LoVo (cell line): ENCODE results near the gene NCKAP5.

Source experiments
- DNase-seq: peaks from one replicate; pipeline ENCODE4 v3.0.0-alpha.2; 2016; ENCODE audit warnings: low spot score

NCKAP5 gene

DNA sequence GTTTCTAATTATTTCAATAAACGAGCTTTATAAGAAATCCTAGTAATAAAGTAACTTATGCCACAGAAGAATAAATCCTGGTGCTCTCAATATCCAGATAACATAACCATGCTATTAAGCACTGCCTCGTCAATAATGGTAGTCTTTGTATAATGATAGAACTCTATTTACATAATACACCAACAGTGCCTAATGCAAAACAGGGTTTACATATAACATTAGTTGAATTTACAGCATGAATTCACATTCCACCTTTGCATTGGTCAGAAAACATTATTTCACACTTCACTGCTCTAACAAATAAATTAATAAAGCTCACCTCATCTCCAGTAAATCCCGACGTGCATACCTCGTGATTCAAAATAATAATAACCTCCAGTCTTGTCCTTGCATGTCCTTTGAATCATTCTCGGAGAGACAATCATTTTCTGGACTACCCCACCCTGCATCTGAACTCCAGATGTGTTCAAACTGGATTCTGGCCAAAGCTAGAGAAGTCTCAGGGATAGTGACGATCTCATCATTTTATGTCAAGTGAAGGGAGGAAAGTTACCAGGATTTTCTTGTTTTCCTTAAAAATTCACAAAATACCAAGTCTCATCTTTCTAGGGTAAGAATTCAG, 189.2 kb downstream of the NCKAP5 start:
- DNase-seq, result no peak

DNA sequence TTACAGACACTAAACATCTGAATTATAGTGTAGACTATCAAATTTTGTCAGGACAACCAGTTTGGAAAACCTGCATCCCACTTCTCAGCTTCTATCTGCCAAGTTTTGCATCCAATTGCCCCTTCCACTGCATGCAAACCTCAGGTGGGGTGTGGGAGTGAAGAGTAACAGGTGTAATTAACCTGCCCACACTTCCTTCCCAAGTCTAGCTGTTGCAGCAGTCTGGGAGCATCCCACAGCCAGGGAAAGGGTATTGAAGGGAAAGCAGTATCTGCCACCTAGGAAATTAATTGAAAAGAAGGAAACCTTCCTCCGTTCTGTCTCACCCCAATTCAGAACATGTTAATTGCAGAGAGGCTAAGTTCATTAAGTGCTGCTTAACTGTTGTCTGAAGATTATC, 189.9 kb downstream of the NCKAP5 start:
- DNase-seq, result no peak

DNA sequence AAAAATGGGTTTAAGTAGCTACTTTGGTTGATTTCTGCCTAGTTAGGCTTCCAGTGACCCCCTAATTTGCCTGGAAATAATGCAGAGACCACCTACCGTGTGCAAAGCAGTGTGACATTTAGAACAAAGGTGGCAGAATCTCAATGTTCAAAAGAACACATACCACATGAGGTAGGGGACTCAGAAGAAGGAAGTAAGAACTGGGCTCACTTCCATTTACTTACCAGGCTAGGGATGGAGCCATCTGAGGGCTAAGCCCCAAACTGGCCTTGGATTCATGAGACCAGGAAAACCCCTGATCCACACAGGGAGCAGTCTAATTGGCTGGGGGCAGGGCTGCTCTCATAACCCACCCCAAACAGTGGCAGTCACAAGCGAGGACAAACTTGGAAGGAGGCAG, 190.7 kb downstream of the NCKAP5 start:
- no peak for DNase-seq

GRCh38 chr2:133377021-133377481, 191.2 kb downstream of the NCKAP5 start:
- DNase-seq, result no peak

GRCh38 chr2:133374781-133375180, 193.5 kb downstream of the NCKAP5 start:
- no peak for DNase-seq

- no peak for DNase-seq
Measured at GRCh38 chr2:133371286-133371685, 197.0 kb downstream of the NCKAP5 start.

- DNase-seq, result no peak
Measured at GRCh38 chr2:133369901-133370658, 198.2 kb downstream of the NCKAP5 start.

DNA sequence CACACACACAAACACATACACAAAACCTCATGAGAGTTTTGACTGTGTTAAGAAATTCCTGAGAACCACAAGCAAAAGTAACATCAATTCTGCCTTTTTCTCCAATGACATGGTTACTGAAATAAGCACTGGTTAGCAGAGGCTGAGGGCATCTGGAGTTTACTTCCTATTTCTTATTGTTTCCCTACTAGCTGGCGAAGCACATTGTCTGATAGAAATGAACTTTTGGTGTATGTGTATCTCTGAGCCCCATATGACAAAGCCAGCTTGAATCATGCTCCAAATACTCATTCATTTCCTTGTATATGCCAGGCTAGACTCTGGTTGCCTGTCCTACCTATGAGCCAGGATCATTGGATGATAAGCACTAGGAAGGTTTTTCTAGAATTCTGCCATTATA, 203.1 kb downstream of the NCKAP5 start:
- DNase-seq, result no peak

- DNase-seq, result no peak
Measured at GRCh38 chr2:133364636-133365035, 203.6 kb downstream of the NCKAP5 start.

DNA sequence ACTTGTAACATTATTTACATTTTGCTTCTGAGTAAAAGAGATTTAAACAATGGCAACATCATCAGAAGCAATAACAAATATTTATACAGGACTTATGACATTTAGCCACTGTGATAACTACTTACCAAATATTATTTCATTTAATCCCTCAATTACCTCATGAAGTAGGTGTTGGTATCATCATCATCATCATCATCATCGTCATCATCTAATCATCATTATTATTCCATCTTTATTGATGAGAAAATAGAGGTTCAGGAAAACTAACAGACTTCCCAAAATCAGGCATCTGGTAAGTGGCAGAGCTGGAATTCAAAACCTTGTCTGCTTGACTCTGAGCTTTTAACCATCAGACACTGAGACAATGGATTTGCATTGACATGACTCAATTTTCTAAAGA, 204.4 kb downstream of the NCKAP5 start:
- DNase-seq, result no peak

DNA sequence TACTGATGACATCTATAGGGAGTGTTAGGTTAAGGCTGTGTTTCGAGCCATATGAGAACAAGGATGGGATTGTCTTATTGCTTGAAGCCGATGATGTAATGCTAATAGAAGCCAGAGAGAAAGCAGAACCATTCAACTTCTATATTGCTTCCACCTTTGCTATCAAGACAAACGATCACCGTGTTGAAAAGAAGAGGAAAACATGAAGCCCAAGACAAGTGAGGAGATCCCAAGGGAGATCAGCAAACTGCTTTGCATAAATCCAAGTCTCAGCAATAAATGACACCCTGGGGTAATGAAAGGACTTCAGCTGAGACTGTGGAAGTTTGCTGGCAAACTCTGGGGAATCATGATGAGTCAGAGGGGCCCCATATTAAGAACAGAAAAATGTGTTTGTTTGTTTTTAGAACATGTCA, 206.2 kb downstream of the NCKAP5 start:
- DNase-seq, result no peak

DNA sequence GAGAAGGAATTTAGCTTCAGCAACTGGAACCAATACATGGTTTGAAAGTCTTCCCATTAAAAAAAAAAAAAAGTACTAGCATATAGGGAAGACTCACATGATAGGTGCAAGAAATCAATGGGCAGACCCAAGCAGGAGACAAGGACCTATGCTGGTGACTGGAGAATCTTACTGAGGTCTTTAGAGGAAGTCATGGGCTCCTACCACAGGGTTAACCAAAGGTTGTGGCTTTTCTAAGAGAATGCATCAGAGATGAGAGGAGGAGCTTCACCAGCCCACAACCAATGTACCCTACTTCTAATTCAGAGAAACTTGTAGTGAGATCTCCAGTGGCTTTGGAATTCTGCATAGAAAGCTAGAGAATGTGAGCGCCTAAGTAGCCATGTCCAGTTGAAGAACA, 207.4 kb downstream of the NCKAP5 start:
- DNase-seq, result no peak

GRCh38 chr2:133360190-133360589, 208.1 kb downstream of the NCKAP5 start:
- DNase-seq, result no peak

- DNase-seq, result no peak
Measured at GRCh38 chr2:133352719-133353118, 215.5 kb downstream of the NCKAP5 start.

DNA sequence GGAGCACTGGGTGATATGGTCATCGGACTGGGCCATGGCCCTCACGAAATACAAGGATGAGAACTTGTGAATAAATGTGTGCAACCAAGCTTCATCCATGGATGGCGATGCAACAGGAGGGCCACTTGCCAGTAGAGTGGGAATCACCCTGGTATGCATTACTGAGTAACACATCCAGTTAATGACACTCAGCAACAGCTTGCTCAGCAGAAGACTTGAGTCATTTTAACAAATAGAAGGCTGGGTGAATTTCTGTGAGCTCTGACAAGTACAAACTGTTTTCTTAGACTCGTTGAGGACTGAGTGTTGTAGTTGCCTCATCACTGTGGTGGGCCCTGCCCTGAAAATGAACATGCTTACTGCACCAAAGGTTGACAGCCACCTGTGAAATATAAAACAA, 221.6 kb downstream of the NCKAP5 start:
- no peak for DNase-seq

- DNase-seq, result no peak
Measured at GRCh38 chr2:133345638-133346037, 222.6 kb downstream of the NCKAP5 start.

GRCh38 chr2:133344849-133345248, 223.4 kb downstream of the NCKAP5 start:
- no peak for DNase-seq

DNA sequence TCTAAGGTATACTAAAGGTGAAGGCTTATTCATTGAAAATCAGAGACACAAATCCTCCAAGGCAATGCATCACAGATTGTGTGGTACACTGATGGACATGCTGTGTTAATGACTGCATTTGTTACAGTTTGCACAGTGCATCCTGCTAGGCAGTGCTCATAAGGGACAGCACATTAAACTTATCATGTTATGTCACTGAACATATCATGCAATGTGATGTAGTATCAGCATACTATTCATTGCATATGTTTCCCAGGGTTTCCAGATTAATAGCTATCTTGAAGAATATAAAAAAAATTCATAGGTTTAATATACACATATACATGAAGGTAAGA, 225.3 kb downstream of the NCKAP5 start:
- DNase-seq, result no peak

GRCh38 chr2:133342286-133343017, 225.8 kb downstream of the NCKAP5 start:
- DNase-seq, result no peak

- DNase-seq, result no peak
Measured at GRCh38 chr2:133341575-133341974, 226.7 kb downstream of the NCKAP5 start.

DNA sequence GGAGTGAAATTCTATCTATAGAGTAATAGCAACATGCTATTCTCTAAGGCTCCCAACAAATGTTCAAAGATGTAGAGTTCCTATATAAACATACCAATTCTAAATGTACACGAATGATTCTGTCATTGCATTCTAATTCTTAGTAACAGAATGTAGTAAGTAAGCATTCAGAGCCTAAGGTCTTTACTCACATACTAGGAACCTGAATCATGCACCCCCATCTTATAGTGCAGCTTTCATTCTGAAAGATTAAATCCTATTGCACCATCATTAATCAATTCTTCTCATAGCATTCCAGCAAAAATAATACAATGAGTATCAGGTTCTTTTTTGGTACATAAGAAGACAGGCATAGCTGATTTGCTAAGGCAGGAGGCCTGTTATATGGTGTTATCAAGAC, 230.0 kb downstream of the NCKAP5 start:
- DNase-seq, result no peak

DNA sequence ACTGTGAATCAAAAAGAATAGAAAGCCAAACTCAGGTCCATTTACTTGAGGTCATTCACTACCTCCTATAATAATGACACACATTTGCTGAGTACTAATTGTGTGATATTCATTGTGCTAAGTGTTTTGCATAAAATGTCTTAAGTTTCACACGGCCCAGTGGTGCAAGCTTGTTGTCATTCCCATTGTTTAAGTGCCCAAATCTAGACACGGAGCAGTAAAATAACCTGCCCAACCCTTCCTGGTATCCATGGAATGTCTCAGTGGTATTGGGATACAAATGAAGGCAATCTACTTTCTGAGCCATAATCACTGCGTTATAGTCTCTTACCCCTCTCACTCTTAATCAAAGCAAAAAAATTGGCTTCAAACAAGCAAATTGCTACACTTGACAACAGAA, 233.3 kb downstream of the NCKAP5 start:
- DNase-seq, result no peak

- no peak for DNase-seq
Measured at GRCh38 chr2:133333181-133333580, 235.1 kb downstream of the NCKAP5 start.
